ENCODE measurements around the gene MPI. TPM values are rescaled to one million over a fixed set of nuclear protein-coding genes. Genes with fewer than 3 reads are reported as not detected.

Gene MPI
- total and polyA plus RNA-seq, 8 donors, result 27.8 to 69.8 (median 60.8) TPM

GRCh38 chr15:74872702-74873035, 17.2 kb upstream of the MPI start:
- H3K4me1 ChIP-seq, result peaks cover 45 to 57% of the 10 kb centered on the region in 2 donors
- ATAC-seq, result peak; percentile 0

GRCh38 chr15:74873036-74873755, 16.6 kb upstream of the MPI start, which contains the start of gene SCAMP2:
SCAMP2 (minus strand) TSS chr15:74873365; CDS start chr15:74873255, 110 bp downstream.
- intact Hi-C loops (cut with DNase I), result no loop called here
- Histone ChIP-seq H3K4me3 (peak within 1 kb of the TSS; percentile 52 to 78), H3K9me3 (no peaks in the 10 kb centered on the region), H3K27ac (peak within 1 kb of the TSS; percentile 90 to 96), H3K27me3 (no peaks in the 10 kb centered on the region), H3K36me3 (no peaks in the 10 kb centered on the region), H3K4me1 (peaks cover 42 to 51% of the 10 kb centered on the region in 2 donors)
- DNase-seq (peak; percentile 94 to 96 (median 94)), ATAC-seq (peak; percentile 94)
- TF ChIP-seq, protein P1, sequence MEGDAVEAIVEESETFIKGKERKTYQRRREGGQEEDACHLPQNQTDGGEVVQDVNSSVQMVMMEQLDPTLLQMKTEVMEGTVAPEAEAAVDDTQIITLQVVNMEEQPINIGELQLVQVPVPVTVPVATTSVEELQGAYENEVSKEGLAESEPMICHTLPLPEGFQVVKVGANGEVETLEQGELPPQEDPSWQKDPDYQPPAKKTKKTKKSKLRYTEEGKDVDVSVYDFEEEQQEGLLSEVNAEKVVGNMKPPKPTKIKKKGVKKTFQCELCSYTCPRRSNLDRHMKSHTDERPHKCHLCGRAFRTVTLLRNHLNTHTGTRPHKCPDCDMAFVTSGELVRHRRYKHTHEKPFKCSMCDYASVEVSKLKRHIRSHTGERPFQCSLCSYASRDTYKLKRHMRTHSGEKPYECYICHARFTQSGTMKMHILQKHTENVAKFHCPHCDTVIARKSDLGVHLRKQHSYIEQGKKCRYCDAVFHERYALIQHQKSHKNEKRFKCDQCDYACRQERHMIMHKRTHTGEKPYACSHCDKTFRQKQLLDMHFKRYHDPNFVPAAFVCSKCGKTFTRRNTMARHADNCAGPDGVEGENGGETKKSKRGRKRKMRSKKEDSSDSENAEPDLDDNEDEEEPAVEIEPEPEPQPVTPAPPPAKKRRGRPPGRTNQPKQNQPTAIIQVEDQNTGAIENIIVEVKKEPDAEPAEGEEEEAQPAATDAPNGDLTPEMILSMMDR (IDR thresholded peaks at IDR 0.05), result no peak

More at GRCh38 chr15:74872702-74873035, 17.2 kb upstream of the MPI start:
- Histone ChIP-seq H3K4me3 (peak overlapping the region; percentile 52 to 78), H3K36me3 (no peaks in the 10 kb centered on the region), H3K9me3 (no peaks in the 10 kb centered on the region), H3K27me3 (no peaks in the 10 kb centered on the region), H3K27ac (peak overlapping the region; percentile 90 to 96)
- TF ChIP-seq, protein P1 (IDR thresholded peaks at IDR 0.05), result no peak
- no peak for DNase-seq
- intact Hi-C loops (cut with DNase I), result no loop called here

DNA sequence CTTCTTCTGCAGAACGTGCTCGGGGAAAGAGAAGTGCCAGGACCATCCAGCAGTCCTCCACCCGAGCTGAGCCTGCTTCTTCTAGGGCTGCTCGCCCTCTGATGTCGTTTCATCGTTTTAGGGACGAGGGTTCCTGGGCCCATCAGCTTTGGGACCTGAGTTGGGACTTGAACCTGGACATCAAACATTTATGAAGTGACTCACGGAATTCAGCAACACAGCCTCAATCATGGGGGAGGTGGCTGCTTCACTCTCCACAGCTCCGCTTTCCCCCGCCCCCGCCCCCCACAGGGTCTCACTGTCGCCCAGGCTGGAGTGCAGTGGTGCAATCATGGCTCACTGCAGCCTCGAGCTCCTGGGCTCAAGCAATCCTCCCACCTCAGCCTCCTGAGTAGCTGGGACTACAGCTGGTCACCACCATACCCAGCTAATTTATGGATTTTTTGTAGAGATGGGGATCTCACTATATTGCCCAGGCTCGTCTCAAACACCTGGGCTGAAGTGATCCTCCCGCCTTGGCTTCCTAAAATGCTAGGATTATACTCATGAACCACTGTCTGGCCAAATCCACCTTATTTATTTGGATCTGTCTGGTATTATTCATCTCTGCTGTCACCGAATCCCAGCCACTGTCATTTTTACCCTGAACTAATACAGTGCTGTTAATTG, 16.0 kb upstream of the MPI start:
- ATAC-seq (peak; percentile 5), DNase-seq (no peak)
- TF ChIP-seq, protein P1 (IDR thresholded peaks at IDR 0.05), result no peak
- Histone ChIP-seq H3K4me1 (peaks cover 35 to 44% of the 10 kb centered on the region in 2 donors), H3K4me3 (peak overlapping the region; percentile 52 to 78), H3K36me3 (no peaks in the 10 kb centered on the region), H3K27ac (peak overlapping the region; percentile 90 to 96), H3K9me3 (no peaks in the 10 kb centered on the region), H3K27me3 (no peaks in the 10 kb centered on the region)
- intact Hi-C loops (cut with DNase I), result no loop called here

DNA sequence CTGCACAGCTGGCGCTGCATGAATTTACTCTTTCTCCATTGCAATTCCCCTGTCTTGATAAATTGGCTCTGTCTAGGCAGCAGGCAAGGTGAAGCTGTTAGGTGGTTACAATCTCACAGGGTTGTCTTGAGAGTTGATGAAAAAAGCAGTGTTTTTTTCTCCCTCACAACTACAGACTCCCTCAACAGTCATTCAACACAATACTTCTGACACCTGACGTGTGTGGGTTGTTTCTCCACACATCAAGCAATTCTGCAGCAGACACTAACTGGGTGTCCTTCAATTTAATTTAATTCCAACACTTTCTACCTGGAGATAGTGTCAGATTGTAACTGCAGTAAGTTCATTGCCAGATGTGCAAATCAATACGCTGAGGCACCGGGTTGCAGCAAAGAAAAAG, 11.6 kb upstream of the MPI start:
- intact Hi-C loops (cut with DNase I), result no loop called here
- Histone ChIP-seq H3K27me3 (no peaks in the 10 kb centered on the region), H3K4me3 (no peak overlapping the region), H3K4me1 (peaks cover 0 to 6% of the 10 kb centered on the region in 2 donors), H3K27ac (no peak overlapping the region), H3K9me3 (peaks cover 0 to 3% of the 10 kb centered on the region in 2 donors), H3K36me3 (no peaks in the 10 kb centered on the region)
- DNase-seq, result no peak
- no peak for ATAC-seq
- TF ChIP-seq, protein P1 (IDR thresholded peaks at IDR 0.05), result no peak

DNA sequence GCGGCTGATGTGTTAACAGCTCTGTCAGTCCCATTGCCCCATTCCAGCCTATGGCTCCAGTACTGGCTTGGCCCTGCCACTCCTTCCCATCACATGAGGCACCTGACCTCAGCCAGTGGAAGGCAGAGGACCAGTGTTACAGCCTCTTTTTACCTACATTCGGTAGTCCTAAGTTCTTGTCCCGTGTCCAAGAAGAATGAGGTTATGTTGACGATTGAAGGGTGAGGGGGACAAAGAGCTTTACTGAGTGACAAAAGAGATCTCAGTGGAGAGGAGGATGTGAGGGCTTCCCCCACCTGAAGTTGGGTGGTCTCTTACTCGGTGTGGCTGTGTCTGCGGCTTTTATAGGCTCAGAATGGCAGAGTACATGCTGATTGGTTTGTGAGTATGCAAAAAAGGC, 7.3 kb upstream of the MPI start:
- DNase-seq, result no peak
- H3K27ac ChIP-seq, result no peak overlapping the region
- peaks cover 0 to 3% of the 10 kb centered on the region in 2 donors for H3K9me3 ChIP-seq
- no peak for ATAC-seq
- no peaks in the 10 kb centered on the region for H3K27me3 ChIP-seq
- intact Hi-C loops (cut with DNase I), result no loop called here
- no peaks in the 10 kb centered on the region for H3K36me3 ChIP-seq
- H3K4me3 ChIP-seq, result no peak overlapping the region
- peaks cover 0 to 8% of the 10 kb centered on the region in 2 donors for H3K4me1 ChIP-seq
- TF ChIP-seq, protein P1 (IDR thresholded peaks at IDR 0.05), result no peak
